HG02884 (cell line): Measurements from ENCODE around the gene RXRA.

Source experiments
- ATAC-seq: cut with Tn5 transposase; IDR thresholded peaks from one replicate; pipeline ENCODE4 v1.9.1; 2021; ENCODE audit warnings: mild to moderate bottlenecking, moderate library complexity; ENCODE audit not compliant: unreplicated experiment

Gene RXRA

DNA sequence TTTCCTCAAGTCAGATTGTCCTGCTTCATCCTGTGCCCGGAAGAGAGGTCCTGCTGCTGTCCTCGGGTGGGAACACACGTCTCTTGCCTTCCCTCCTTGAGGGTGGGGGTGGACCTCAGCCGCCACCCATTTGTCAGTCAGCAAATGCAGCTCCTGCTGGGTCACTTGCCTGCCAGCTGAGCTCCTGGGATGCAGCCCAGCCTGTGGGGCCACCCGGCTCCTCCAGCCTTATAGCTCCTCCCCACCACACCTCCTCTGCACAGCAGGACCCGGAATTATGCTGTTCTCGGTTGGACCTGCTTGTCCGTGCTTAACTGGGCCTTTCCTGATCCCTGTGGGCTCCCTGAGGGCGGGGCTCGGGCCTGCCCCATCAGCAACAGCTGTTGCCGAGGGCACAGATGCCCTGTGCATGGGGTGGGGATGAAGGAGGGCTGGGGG is 52.7 kb downstream of the RXRA start:
- no peak for ATAC-seq

DNA sequence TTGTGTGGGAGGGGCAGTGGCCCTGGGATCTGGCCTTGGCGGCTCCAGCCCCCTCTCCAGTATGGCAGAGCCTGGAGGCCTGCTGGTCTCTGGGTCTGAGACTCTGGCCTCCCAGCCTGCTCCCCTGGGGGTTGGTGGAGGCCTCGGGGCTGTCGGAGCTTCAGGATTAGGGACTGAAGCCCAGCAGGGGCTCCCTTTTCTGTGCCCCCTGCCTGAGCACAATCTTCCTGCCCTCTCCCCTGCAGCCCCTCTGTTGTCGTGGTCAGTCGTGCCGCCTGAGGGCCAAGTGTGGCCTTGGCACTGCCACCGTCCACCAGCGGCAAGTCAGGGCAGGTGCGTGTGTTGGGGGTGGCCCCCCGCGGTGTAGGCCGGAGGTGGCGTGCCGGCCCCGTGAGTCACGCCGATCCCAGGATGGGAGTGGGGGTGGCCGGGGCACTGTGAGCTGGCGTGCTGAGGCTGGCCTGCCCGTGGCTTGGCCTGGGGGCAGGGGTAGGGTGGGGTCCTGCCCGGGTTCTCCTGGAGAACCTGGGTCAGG is 53.6 kb downstream of the RXRA start:
- no peak for ATAC-seq

DNA sequence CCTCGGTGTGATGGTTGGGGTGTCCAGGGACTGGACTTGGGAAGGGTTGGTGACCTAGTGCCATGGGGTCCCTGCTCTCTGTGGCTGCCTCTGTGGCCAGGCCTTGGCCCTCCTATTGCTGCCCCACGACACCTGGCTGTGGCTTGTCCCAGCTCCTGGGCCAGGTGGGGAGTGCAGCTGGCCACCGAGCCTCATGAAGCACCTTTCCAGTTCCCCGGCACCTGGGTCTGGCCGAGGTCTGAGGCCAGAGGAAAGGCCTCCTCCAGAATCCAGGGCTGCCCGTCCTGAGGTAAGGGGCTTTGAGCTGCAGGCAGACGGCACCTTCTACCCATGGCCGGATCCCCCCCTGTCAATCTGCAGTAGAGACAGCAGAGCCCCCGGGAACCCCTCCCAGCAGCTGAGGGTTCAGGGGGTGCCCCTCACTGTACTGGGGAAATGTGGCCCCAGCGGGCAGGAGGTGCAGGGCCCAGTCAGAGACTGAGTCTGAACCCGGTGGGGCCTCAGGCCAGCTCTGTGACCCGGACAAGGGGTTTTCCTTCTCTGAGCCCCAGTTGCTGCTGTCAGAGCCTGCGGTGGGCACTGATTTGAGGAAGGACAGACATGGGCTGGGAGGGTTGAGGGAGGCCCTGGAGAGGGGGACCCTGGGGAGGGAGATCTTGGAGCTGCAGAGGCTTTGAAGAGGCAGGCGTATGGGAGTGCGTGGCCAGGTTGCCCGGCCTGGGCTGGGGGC is 54.5 kb downstream of the RXRA start:
- no peak for ATAC-seq

DNA sequence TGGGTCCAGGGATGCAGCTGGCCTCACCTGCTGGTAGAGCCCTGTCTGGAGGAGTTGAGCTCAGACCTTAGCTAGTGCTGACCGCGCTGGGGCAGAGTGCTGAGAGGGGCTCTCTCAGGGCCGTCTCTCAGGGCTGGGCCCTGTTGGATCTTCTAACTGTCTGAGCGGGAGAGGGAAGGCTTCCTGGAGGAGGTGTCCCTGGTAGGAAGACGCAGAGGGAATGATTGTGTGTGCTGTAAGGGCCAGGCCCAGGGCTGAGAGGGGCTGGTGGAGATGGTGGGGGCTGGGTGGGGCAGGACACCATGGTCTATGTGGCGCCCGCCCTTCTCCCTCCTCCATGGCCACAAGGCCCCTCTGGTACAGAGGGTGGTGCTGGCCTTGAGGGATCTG is 55.0 kb downstream of the RXRA start:
- no peak for ATAC-seq

DNA sequence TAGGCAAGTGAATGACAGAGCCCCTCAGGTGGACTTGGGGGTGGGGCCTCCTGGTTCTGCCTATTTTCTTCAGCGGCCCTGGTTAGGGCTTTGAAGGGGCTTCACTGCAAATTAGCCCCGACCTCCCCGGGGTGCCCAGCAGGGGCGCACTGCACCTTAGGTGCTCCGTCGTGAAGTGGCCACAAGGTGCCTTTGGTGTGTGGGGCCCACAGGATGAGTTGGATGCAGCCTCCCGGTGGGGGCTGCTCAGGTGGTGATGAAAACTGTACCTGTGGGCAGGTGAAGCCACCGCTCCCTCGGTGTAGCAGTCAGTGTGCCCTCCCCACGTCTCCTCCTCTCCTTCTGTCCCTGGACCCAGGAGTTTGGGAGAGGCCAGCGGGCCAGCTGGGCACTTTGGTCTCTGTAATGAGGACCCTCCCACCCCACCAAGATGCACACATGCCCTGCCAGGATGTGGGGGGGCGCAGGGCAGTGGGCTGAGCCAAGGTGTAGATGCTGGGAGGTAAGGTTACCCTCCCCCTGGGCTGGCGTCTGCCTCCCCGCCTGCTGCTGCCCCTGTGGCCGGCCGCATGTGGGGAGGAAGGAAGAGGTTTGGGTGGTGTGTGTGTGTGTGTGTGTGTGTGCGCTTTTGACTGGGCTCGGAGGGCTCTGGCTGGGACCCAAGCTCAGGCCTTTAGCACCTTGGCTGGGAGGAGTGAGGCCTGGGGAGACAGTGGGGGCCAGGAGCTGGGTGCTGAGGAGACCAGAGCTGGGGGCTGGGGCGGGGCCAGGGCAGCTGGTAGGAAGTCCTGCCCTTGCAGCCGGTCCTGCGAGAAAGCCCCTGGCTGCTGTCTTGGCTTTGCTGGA is 55.6 kb downstream of the RXRA start:
- ATAC-seq, result no peak

DNA sequence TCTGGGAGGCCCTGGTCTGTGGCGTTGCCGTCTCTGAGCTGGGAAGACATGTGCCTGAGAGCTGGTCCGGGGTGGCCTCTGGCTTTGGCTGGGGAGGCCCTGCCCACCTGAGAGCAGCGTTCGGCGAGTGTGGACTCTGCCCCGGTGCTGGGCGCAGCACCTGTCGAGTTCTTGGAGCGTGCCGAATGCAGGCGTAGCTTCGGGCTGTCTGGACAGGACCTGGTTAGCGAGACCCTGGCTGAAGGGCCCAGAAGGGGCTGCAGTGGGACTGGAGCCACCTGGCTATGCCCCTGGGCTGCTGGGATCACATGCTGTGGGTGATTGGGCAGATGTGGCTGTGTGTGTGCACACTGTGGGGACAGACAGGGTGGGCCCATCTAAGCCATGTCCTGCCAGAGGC is 56.5 kb downstream of the RXRA start:
- no peak for ATAC-seq

DNA sequence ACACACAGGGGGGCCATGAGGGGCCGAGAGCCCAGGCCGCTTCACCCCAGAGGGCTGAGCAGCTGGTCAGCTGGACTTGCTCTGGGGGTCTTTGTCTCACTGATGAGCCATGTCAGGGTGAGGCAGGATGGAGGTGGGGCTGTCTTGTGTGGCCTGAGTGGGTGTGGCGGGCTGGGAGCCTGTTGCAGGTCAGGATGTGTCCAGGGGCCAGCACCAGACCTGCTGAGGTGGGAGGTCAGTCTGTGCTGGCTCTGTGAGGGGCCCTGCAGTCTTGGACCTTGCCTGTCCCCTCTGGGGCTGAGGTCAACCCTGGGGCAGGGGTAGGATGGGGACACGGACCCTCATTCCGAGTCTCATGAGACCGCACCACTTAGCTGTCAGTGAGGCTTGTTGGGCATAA is 56.9 kb downstream of the RXRA start:
- ATAC-seq, result no peak

DNA sequence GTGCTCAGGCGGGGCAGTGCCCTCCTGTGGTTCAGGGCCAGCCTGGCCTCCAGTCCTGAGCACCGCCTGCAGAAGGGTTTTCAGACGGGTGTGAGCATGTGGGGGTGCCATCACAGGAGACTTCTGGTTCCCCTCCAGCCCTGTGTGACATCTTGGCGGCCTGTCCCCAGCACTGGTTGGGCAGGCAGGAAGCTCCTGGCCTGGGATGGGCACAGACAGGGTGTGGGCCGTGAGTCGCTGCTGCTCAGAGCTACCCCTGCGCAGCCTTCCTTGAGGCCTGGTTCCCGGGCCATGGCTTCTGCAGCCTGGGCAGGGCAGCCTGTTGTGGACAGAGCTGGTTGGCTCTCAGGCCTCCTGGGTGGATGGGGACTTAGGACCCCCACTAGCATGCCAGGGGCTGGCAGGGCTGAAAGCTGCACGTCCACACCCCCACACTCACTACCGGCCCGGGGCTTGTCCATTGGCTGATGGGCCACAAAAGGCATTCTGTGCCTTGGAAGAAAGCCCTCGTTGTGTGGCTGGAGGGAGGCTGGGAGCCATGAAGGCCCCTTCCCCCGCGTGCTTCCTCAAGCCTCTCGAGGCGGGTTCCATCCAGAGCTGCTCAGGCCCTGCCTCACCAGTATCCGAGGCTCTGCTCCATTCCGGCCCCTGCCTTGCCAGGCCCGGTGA is 58.7 kb downstream of the RXRA start:
- no peak for ATAC-seq

DNA sequence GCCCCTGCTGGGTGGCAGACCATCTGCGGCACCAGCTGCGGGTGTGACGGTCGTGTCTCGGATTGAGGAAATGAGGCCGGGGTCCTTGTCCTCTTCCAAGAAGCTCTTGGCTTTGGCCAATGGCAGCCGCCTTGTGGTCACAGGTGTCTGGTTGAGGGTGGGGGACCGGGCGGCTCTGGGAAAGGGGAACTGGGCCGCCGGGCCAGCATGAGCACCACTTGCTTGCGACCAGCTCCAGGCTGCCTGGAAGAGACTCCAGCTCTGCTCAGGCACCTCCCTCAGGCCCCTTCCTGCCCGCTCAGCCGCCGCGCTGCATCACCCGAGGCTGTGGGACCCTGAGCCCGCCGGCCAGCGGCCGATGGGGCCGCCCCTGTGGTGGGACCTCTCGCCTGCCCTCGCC is 59.7 kb downstream of the RXRA start:
- ATAC-seq, result no peak

DNA sequence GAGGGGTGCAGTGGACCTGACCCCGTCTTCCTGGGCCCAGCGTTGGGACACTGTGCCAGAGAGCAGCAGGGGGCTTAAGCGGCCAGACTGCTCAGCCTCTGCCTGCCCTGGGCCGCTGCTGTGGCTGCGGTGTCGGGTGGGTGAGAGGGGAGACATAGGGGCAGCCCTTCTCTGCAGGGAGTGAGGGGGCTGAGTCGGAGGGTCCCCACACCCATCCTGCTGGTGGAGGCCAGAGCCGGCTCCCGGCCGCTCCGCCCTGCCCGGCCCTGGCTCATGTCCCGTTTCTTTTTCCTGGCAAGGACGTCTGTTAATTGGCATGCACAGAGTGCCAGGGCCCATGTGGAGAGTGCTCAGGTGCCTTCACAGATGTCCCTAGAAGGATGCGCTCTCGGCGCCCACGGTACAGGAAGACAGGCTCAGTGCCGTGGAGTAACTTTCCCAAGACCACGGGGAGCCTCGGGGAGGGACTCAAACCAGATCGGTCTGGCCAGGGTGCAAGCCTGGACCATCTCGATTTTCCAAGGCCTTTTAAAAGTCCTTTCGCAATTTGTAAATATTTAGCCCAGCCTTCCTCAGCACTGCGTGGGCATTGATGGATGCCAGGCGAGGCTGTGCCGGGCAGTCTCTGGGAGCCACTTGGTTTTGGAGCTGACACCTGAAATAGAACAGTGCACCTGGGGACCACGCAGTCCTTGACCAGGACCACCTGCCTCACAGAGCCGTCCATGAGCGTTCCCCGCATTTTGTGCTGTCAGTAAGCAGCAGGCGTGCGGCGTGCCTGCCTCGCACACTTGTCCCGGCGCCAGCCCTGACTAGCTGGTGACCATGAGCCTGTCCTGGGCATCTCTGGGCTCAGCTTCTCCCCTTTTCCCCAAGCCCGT is 60.9 kb downstream of the RXRA start:
- no peak for ATAC-seq

DNA sequence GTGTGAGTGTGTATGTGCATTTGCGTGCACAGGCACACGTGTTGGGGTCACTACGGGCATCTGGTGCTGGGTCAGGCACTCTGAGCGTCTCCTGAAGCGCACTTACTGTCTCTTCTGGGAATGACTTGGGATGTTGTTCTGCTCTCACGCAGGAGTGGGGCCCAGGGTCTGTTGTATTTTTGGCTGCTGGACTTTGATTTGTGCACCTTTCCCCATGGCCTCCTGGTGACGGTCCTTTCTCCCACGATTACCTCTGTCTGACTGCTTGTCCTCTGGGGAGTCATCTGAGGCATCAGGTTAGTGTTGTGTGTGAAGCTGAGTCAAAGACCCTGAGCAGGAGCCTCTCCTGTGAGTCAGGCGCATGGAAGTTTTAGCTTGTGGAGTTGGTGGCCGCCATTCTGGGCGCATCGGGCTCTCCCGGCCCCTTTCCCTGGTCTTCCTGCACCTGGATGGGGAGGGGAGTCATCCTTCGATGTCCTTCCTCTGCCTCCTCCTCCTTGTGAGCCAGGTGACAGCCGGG is 62.1 kb downstream of the RXRA start:
- ATAC-seq, result no peak

DNA sequence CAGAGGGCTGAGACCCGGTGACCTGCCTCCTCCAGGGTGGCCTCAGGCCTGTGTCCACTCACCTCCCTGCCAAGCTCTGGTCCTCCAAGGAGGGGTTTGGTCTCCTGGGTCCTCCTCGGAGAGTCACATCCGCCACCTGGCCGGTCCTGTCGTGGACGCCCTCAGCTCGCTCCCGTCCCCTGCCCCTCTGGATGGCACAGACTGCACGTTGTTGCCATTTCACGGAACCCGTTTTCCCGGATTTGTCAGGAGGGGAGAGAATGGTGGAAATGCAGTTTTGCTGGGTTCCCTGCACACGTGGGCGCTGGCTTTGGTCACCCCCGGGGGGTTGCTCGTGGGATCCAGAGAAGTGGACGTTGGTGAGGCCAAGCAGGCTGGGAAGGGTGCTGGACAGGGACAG is 62.7 kb downstream of the RXRA start:
- ATAC-seq, result no peak

DNA sequence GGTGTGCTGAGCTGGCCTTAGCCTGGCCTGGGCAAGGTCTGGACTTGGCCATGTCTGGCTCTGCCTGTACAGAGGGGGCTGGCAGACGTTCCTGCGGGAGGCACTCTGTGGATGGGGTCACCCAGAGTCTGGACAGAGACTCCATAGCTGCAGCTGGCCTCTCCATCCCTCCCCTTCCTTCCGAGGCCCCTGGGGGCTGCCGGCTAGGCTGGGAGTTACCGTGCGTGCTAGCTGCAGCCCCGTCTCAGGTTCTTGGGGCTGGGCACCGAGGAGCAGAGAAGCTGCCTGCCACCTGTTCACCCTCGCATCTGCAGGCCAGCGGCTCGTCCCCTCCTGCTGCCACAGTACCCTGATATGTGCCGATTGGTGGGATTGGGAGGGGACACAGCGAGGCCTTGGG is 63.4 kb downstream of the RXRA start:
- ATAC-seq, result no peak

DNA sequence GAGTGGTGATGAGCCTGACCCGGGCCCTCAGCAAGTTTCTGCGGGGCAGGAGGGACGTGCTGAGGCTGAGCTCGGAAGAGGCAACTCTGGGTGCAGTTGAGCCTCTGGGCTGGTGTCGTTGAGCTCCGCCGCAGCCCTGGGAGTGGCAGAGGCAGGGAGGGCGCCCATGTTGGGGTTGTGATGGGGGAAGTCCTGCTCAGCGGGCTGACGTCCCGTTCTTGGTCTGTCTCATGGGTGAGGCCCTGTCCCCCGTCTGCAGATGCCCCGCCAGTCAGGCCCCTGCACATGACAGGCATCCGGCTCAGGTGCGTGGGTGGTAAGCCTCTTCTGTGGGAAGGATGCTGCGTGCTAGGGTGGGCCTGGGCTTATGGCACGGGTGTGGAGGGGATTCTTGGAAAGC is 64.3 kb downstream of the RXRA start:
- peak; percentile 26 for ATAC-seq

DNA sequence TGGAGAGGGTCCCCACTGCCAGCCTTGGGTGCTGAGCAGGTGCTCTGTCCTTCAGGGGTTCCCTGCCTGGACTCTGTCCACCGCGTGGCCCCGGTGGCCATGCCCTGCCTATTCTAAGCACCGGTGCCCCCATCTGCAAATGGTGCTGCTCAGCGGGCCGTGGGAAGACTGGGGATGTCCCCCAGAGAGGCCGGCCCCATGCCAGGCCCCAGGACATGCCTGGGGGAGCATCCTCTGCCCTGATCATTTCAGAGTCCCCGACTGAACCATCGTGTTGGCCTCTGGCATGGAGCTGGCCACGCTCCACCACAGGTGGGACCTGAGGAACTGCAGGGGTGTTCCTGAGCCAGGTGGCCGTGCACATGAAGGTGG is 64.7 kb downstream of the RXRA start:
- peak; percentile 12 for ATAC-seq

DNA sequence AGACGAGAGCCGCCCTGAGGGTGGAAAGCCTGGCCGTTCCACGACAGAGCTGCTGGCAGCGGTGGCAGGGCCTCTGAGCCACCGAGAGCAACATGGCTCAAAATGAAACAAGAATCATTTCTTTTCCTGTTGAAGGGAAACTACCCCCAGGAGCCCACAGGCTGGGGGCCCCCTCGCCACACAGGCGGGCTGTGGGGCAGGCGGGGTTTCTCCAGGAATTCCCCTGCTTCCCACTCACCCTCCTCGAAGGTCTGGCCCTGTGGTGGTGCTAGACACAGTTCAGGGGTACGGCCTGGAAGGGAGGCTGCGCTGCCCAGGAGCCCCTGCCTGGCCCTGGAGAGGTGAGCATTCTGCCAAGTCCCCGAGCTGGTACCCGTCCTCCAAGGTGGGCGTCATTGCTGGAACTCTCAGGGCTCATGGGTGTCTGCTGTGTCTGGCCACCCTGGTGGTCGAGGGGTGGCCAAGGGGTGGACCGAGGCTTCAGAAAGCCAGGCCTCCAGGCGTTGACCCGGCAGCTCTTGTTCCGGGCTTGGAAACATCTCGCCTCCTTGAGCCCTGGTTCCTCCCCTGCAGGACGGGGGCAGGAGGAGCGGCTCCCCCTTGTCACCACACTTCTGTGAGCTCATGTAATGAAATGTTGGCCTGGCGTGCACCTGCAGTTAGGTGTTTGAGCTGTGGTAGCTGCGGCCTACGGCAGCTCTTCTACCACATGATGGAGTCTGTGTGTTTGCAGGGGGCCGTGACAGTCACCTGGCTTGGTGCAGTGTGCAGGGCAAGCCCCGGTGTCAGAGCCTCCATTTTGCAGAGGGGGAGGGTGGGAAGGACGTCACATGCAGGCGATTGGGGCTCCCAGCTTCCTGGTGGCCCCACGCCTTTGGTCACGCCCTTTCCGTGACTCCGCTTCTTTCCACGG is 65.3 kb downstream of the RXRA start:
- ATAC-seq, result peak; percentile 46

DNA sequence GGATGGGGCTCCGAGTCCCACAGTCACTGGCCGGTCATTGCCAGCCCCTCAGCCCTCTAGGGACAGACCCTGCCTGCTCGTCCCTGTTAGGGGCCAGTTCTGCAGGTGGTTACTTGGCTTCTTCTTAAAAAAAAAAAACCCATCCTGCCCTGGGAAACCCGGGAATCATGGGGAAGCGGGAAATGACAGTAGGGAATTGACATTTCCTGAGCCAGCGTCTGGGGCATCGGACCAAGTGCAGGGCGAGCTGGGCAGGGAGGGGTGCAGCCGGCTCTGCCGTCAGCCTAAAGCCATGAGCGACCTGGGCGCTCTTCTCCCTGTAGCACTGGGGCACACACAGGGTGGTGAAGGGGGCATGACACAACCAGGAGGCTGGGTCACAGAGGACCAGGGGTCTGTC is 66.6 kb downstream of the RXRA start:
- no peak for ATAC-seq

DNA sequence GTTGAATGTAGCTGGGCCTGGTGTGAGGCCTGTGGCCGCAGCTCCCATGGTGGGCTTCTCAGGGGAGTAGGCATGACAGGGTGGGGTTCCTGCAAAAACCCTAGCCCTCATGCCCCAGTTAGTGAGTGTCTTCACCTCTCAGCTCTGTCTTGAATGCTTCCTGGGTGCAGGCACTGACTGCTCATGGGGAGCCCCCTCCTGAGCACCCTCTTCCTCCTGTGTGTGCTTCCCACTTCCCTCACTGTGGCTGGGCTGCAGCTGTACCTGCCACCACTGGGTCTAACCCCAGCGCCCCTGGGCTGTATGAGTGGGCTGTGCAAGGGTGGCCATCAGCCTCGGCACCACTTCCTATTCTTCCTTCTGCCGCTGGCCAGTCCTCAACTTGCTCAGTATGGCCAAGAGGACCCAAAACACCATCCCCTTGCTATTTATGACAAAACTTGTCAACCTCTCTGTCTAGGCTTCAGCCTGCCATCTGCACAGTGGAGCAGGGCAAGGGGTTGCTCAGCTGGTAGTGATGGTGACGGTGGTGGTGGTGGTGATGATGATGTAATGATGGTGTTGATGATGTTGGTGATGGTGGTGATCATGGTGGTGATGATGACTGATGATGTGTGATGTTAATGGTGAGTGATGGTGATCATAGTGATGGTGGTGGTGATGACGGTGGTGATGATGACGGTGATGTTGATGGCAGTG is 67.5 kb downstream of the RXRA start:
- no peak for ATAC-seq

DNA sequence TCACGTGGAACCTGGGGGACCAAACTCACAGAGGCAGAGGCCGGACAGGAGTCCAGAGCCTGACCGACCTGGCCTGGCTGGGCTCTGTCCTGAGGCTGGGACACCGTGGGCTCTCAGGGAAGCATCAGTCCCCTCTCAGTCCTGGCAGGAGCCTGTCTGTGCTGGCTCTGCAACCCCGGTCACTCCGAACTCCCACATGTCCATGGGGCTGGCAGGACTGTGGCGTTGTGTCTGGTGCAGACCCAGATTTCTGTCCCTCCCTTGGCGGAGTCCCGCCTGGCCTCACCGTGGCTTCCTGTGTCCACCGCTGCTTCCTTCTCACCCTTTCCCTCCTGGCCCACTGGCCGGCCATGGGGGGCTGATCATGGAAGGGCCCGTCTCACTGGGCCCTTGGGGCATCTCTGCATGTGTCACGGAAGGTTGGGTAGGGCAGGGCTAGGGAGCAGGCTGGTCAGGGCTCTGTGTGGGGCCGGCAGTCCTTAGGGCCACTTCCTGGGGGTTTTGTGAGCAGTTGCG is 68.8 kb downstream of the RXRA start:
- no peak for ATAC-seq
